ENCODE measurements around the gene FDXR. TPM values are rescaled to one million over a fixed set of nuclear protein-coding genes. Genes with fewer than 3 reads are reported as not detected.

The FDXR gene
- polyA plus RNA-seq, 4 donors: 6.6 to 9.8 (median 7.5) TPM

DNA sequence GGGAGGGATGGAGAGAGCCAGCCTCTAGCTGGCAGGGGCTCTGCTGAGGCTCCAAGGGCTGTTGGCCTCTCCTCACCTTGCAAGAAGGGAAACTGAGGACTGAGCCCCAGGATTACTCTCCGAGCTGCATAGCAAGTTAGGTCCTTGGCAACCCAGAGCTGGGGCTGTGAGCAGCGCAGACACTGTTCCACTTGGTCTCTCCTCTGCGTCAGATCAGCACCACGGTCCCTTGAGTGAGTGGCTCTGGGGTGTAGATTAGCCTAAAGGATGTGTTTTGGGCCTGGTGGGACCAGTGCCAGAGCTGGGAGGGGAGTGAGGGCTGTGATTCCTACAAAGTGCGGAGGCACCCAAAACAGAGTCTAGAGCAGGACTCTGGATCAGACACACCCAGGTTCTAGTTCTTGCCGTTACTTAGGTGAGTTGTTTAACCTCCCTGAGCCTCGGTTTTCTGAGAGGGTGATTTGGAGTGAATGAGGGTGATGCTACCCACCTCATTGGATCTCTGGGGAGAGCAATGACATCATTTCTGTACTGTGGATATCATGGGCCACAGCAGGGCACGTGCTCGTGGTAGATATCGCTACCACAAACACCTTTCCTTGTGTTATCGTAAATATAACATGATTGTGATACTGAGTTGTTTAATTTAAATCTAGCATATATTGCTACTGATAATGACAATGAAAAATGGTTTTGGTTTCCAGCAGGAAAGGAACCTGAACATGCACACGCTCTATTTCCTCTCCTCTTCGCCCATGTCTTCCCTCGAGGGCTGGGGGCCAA lies 28.8 kb upstream of the FDXR start:
- DNase-seq (ENCODE audit: low read depth in 4 of 4, low spot score in 3 of 4): no peak

DNA sequence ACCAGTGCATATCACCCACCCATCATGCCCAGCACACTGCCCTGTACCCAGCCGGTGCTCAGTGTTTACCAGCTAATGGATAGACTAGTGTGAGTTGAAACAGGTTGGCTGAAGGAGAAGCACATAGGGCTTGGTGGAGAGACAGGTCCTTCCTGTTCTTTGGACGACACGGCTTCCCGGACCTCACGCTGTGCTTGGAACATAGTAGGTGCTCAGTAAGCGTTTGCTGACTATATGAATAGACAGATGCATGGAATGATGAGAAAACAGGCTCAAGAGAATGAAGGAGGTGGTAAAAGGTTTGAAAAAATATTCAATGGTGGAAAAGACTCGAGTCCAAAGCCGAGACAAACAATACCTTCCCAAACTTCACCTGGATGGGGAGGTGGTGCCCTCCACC lies 27.4 kb upstream of the FDXR start:
- DNase-seq (ENCODE audit: low read depth in 4 of 4, low spot score in 3 of 4): no peak

DNA sequence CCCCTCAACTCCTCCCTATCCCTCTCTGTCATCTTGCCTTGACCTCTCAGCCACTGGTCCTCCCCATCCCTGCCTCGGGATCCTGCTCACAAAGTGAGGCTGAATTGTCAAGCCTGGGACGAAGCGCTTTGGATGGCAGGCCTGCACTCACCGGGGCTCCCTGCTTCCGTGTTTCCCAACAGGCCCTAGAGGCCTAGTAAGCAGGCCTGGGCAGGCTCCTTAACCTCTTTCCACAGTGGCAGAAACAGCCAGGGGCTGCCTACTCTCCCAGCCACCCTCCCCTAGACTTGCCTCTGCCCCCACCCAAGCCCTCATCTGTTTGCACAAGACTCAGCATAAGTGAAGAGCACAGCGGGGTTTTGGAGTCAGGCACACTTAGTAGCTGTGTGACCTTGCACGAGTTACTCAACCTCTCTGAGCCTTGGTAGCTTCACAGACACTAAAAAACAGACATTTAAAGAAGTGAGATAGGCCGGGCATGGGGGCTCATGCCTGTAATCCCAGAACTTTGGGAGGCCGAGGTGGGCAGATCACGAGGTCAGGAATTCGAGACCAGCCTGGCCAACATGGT lies 25.7 kb upstream of the FDXR start:
- DNase-seq (ENCODE audit: low read depth in 4 of 4, low spot score in 3 of 4): no peak

DNA sequence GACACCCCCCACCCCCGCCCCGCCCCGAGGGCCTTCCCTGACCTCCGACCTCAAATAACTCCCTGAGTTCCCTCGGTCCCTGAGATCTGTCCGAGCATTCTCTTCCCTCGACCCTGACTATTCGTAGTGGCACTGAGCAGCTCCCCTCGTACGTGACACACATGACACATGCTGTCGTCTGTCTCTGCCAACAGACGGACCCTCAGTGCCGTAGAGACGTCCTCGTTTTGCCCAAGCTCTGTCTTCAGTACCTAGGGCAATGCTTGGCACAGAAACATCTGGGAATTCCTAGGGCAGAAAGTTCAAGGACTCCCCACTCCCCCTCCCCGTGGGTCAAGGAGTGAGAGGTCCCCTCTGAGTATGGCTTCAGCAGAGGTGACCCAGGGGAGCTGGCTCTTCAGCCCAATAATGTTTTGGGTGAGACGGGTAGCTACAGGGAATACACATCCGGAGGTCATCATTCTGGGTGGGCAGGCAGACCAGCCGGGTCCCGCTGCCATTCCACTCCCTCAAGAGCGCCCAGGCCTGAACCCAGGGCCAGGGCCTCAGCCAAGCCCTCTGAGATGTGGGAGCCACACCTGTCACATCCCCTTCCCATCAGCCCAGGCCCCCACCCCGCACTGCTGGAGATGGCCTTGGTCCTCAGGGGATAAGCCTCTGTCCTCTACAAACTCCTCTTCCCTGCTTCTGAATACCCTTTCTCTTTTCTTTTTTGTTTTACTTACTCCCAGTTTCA lies 21.3 kb upstream of the FDXR start:
- DNase-seq (ENCODE audit: low read depth in 4 of 4, low spot score in 3 of 4): no peak

DNA sequence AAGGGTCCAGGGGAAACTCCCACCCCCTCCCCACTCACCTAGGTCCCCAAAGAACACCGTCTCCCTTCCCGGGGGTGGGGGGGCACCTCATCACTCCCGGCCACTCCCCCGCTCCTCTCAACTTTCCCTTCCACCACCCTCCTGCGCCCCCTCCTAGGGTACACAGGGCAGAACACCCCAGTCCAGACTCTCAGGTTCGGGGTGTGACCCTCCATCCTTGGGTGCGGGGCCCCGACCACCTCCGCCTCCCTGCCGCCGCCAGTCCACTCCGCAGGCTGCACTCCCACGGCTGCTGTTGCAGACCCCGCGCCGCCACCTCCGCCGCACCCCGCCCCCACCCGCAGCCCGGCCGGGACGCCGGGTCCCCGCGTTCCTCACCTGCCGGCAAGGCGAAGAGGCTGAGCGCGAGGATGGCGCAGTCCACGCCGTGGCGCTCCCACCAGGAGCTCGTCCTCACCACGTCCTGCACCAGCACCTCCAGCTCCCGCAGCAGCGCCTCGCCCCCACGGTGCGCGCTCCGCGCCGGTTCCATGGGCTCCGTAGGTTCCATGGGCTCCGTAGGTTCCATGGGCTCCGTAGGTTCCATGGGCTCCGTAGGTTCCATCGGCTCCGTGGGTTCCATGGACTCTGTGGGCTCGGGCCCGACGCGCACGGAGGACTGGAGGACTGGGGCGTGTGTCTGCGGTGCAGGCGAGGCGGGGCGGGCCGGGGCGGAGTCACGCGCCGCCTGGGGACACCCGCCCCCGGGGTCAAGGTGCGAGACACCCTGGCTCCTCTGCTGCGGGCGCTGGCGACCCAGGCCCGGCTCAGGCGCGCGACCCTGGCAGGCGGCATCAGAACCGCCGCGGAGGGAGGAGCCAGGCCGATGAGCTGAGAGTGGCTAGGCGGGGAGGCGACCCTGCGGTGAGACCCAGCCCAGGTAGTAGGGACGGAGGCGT lies 20.4 kb upstream of the FDXR start, which contains the start of gene FADS6:
Gene FADS6 (minus strand): TSS at position 660 of the 938 bp plus-strand sequence. CDS start 38 bp downstream, at position 622.
- no peak for DNase-seq (ENCODE audit: low read depth in 4 of 4, low spot score in 3 of 4)

DNA sequence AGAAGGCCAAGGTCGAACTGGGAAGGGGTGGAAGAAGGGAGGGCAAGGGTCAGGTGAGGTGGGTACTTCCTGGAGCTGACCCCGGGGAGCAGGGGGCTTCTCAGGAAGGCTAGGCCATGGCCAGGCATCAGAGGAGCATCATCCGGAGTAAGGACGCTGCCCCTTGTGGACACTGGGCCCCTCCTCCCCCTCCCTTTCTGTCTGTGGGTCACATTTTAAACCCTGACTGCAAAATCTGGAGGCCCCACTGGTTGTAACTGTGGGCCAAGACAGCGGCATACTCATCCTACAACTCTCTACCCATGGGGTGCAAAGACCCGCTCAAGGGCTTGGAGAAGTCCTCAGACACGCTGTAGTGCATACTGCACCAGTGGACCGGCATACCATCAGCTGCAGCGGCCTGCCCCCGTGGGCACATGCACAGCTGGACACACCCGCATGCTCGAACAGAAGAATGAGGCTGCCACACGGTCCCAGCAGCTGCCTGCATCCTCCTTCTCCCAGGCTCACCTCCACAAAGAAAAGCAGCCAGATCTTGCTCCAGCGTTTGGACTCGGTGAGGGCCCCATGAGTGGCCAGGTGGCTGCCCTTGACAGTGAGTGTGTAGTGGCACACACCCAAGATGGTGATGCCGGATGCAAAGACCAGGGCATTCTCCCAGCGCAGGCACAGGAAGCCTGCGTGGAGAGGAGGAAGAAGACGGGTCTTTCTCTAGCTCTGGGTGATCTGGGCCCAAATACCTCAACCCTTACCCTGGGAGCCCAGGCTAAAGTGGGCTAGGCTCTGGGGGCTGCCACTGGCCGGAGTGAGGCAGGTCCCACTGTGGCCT lies 19.4 kb upstream of the FDXR start:
- no peak for DNase-seq (ENCODE audit: low read depth in 4 of 4, low spot score in 3 of 4)

DNA sequence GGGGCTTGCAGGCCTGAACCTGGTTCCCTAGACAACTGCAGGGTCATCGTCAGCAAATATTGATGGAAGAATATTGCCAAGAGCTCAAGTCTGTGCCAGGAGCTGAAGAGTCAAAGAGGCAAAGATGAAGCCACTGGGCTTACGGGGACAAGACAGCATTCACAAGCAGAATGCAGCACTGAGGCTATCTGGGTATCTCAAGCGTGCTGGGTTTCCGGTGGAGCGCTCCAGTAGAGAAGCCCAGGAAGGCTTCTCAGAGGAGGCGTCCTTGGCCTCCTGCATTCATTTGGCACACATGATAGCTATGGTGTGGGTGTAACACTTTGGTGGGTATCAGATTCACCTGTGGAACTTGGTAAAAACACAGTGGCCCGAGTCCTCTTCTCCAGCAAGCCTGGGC lies 17.8 kb upstream of the FDXR start:
- no peak for DNase-seq (ENCODE audit: low read depth in 4 of 4, low spot score in 3 of 4)

DNA sequence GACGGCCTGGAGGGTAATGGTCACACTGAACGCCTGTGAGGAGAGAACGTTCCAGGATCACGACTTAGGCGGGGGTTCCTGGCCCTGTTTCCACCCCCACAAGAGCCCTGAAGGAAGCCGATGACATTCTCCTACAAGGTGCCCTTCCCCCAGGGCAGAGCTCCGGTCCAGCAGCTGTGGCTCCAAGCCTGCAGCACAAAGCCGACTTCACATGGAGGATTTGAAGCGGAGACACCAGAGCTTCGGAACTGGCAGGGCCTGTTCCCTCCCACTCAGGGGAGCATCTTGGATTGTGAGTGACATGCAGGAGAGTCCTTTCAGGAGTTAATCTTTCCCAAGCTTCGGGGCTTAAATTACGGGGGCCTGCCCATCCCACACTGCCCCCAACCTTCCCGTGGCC lies 15.7 kb upstream of the FDXR start:
- DNase-seq (ENCODE audit: low read depth in 4 of 4, low spot score in 3 of 4): peak in 1 of 4 donors; percentile 10

DNA sequence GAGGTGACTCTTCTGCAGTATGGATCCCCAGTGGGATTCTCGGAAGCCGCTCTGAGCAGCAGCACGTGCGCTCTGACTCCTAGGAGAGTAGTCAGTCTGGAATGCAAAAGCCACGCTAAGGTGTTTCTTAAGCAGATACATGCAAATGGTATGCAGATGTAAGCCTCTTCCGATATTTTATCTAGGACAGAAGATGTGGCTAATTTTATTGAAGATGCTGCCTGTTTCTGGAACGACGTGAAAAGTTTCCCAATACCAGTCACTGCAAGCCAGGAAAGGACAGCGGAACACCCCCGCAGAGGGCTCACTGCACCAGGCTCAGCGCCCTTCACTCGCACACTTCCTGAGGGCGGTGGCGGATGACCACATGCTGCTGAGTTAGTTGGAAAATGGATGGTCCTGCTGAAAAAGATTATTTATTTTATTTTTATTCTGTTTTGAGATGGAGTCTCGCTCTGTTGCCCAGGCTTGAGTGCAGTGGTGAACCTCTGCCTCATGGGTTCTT lies 10.5 kb upstream of the FDXR start:
- no peak for DNase-seq (ENCODE audit: low read depth in 4 of 4, low spot score in 3 of 4)

DNA sequence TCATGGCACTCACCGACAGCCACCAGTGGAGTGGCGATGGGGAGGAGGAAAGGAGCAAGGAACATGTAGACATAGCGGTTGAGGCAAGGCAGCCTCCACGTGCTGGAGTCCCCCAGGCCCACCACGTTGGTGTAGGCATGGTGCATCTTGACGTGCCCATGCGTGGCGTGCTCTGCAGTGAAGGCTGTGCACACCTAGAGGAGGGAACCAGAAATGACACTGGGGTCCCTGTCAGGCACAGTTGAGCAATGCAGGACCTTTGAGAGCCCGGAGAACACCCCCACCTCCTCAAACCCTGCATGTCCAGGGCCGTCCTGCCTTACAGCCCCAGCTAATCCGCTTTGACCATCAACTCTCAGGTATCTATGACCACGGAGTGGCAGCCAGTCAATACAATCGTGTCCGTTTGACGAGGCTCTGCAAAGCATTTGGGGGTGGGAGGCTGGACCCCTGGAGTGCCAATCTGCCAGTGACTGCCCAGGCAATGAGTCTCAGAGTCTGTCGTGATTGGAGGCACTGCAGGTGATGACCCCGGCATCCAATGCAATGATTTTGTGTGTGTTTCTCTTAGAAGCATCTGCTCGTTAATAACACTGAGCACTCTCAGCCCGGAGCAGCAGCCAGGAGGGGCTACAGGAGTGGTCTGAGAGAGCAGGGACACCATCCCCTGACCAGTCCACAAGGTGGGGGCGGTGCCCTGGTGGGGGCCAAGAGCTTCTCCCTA lies 9.9 kb upstream of the FDXR start:
- DNase-seq (ENCODE audit: low read depth in 4 of 4, low spot score in 3 of 4): no peak

DNA sequence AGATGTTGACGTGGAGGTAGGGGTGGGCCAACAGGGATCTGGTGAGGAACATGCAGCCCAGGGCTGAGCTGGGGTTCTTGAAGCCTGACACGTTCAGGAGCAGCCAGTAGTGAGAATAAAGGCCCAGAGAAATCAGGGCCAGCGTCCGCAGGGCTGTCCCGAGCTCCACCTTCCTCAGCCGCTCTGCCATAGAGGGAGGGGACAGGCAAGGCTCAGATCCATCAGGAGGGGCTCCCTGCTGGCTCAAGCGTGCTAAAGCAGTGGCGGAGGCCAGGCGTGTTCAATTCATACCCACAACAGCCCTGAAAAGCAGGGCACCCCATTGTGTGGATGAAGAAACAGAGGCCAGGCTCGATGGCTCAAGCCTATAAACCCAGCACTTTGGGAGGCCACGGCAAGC lies 8.3 kb upstream of the FDXR start:
- no peak for DNase-seq (ENCODE audit: low read depth in 4 of 4, low spot score in 3 of 4)

DNA sequence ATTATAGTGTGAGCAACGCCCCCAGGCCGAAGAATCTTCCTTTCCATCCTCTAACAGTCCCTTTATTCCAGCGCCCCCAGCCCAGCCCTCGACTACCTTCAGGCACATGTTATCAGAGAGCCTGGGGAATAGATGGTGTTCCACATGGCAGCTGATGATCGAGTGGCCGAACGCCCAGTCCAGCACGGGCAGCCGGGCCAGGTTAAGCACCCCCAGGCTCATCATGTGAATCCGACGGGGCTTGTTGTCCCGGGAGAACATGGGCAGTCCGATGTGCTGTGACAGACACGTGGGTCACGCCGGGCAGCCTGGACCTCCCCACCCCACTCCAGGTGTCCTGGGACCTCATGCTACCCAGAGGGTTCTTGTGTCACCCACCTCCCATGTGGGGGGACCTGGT lies 6.5 kb upstream of the FDXR start:
- DNase-seq (ENCODE audit: low read depth in 4 of 4, low spot score in 3 of 4): no peak

DNA sequence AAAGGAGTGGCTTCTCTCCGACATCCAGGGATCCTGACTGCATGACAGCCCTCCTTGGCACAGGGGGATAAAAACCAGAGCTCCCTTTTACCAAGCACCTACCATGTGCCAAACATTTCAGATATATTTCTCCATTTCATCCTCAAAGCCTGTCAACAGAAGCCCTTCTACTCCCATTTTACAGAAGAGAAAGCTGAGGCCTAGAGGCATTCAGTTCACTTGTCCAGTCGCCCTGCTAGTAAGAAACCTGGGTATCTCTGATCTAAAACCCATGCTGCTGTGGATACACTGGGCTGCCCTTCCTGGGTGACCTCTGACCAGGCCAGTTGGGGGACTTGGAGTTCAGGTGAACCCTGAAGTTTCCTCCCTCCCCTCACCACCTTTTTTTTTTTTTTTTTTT lies 5.9 kb upstream of the FDXR start:
- no peak for DNase-seq (ENCODE audit: low read depth in 4 of 4, low spot score in 3 of 4)

DNA sequence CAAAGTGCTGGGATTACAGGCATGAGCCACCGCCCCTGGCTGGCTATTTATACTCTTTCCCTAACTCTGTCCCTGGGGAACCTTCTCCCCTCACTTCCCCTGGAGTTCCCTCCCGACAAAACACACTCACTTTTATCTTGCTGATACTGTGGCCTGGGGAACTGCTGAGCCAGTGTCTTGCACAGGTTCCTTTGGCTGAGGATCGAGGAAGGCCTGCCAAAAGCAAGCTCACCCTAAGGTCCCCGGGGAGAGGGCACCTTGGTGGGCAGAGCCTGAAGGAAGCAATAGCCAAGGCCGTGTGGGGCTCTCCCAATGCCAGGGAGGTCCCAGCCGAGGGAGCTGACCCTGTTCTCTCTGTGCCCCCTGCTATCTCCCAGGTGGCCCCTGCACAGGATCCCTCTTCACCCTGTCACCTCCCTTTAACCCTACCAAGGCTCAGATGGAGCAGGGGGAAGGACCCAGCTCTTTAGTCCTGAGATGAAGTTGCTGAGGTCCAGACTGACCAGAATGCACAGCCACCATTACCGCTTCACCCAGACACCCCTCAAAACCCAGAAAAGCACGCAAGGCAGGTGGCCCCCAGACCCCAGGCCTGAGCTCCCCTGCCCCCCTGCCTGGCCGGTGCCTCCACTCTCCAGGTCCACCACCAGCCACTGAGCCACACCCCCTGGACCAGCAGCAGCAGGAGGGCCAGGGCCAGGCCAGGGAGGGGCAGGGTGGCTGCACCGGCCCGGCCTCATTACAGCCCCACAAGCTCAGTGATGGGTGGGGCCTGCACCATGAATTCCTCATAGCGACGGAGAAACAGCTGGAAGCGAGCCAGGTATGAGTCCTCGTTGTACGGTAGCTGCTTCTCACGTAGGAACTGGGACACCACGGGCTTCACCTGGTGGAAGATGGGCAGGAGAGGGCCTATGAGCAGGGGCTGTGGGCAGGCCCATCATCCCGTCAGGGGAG lies 5.1 kb upstream of the FDXR start:
- no peak for DNase-seq (ENCODE audit: low read depth in 4 of 4, low spot score in 3 of 4)

DNA sequence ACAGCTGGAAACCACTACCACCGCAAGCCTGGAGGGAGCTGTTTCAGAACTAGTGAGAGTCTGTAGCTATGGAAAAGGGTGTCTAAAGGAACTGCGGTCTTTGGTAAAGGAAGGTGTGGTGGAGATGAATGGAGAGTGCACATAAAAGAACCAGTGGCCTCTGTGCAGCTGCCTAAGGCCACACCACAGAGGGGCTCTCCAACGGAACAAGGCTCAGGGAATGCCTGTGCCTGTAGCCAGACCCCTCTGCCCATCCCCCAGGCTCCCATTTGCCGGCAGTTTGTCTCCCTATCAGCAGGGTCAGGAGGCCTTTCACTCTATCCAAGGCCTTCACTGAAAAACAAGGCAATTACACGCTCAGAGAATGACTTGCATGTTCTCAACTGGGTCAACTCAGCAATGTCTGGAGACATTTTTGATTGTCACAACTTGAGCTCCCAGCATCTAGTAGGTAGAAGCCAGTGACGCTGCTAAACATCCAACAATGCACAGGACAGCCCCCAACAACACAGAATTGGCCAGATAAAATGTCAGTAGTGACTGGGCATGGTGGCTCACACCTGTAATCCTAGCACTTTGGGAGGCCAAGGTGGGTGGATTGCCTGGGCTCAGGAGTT lies 3.3 kb upstream of the FDXR start:
- DNase-seq (ENCODE audit: low read depth in 4 of 4, low spot score in 3 of 4): no peak

DNA sequence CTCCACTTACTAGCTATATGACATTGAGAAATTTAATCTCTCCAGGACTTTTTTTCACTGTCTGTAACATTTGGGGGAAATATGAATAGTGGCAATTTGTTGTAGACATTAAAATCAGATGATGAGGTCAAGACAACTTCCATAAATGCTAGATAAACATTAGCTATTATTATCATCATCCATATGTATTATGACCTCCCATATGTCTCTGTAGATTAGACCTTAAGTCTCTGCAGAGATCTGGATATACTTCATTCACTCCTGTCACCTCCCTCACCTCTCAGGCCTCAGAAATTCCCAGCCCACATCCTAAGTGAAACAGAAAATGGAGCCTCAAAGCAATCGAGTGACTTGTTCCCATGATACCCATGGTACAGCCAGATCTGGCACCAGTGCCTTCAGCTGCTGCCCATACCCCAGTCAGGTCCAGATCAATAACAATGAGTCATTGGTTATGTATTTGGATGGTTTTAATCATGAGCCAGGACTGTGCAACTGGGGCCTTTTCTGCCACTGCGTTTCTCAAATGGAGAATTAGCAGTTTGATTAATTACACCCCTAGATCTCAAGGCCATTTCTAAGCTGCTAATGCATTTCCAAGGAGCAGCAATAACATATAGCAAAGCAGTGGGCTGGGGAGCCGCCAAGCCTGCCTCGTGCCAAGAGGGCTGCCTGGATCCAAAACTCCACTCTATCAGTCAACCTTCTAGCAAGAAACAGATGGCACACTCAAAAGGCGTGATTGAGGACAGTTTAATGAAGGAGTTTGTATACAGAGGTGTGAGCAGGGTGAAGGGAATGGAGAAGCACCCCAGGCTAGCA lies 2.6 kb upstream of the FDXR start:
- no peak for DNase-seq (ENCODE audit: low read depth in 4 of 4, low spot score in 3 of 4)

All from right renal pelvis (tissue), 4 donors.